Esophagus squamous epithelium (tissue), 4 donors: Measurements from ENCODE around the gene CNPPD1.

ENCODE experiments used
- CTCF ChIP-seq, 6 experiments: fragments of 450-650 bp in 4 of 6; fragments of 200-600 bp in 2 of 6; sonication (generic) in 2 of 6; IDR thresholded peaks; one replicate each; pipeline ENCODE4 v1.5.1; 2016 to 2019; ENCODE audit warnings: antibody characterized with exemption in 6 of 6, mild to moderate bottlenecking in 4 of 6, moderate library complexity in 4 of 6
- POLR2A ChIP-seq, 4 donors: fragments of 450-650 bp; IDR thresholded peaks; one replicate each; pipeline ENCODE4 v1.6.1; 2017; ENCODE audit warnings: antibody characterized with exemption in 4 of 4, mild to moderate bottlenecking in 4 of 4, moderate library complexity in 3 of 4

DNA sequence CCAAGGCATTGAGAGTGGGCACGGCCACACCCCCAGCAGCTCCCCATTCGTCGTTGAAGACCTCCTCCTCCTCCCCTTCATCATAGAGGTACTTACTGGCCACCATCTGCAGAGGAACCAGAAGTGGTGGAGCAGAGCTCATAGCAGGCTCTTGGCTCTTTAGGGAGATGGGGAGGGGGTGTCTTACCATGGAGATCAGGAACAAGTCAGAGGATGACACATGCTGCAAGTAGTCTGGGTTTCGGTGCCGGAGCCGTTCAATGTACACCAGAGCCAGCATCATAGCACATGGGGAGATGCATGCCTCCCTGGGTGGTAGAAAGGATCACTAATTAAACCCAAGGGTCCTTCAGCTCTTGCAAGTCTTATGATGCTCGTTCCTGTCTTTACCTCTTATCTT is 1.9 kb downstream of the CNPPD1 start:
- TF ChIP-seq CTCF (IDR thresholded peaks at IDR 0.05) = no peak
- TF ChIP-seq POLR2A (IDR thresholded peaks at IDR 0.05) = no peak
